GM23248 (cell line): ENCODE measurements around the gene THBS3. TPM values are rescaled to one million over a fixed set of nuclear protein-coding genes. Genes with fewer than 3 reads are reported as not detected.
"Not testable (repeated sequence)": the region's sequence is repeated elsewhere in the genome, so short reads cannot be mapped to it uniquely, and the experiment has no call there.

Experiments used
- DNase-seq: peaks from one replicate; pipeline ENCODE4 v3.0.0-alpha.2; 2015
- H2AFZ ChIP-seq: fragments of 200-600 bp; sonication (generic); 2 replicates; pipeline ENCODE4 v1.6.1; 2016; ENCODE audit warnings: antibody characterized with exemption
- H3F3A ChIP-seq: fragments of 200-600 bp; sonication (generic); 2 replicates; pipeline ENCODE4 v1.6.1; 2016; ENCODE audit warnings: mild to moderate bottlenecking, antibody characterized with exemption, mixed run types; ENCODE audit not compliant: insufficient read depth
- H3K27ac ChIP-seq: fragments of 200-600 bp; sonication (generic); 2 replicates; pipeline ENCODE4 v1.5.1; 2016; ENCODE audit warnings: mild to moderate bottlenecking
- H3K27me3 ChIP-seq: fragments of 200-600 bp; sonication (generic); replicated peaks from 2 replicates; pipeline ENCODE4 v1.6.1; 2016; ENCODE audit warnings: mild to moderate bottlenecking; ENCODE audit not compliant: insufficient read depth
- H3K36me3 ChIP-seq: fragments of 200-600 bp; sonication (generic); 2 replicates; pipeline ENCODE4 v1.6.1; 2016; ENCODE audit warnings: low read depth, mild to moderate bottlenecking
- H3K4me1 ChIP-seq: fragments of 200-600 bp; sonication (generic); 2 replicates; pipeline ENCODE4 v1.6.1; 2016; ENCODE audit warnings: mild to moderate bottlenecking; ENCODE audit not compliant: insufficient read depth
- H3K4me2 ChIP-seq: fragments of 200-600 bp; sonication (generic); one replicate; pipeline ENCODE4 v1.6.1; 2016; ENCODE audit warnings: mild to moderate bottlenecking; ENCODE audit not compliant: unreplicated experiment
- H3K4me3 ChIP-seq: fragments of 200-600 bp; sonication (generic); 2 replicates; pipeline ENCODE4 v1.5.1; 2016; ENCODE audit warnings: mild to moderate bottlenecking
- H3K79me2 ChIP-seq: fragments of 200-600 bp; sonication (generic); 2 replicates; pipeline ENCODE4 v1.6.1; 2016; ENCODE audit warnings: mild to moderate bottlenecking; ENCODE audit not compliant: insufficient read depth
- H3K9ac ChIP-seq: fragments of 200-600 bp; sonication (generic); 2 replicates; pipeline ENCODE4 v1.6.1; 2016; ENCODE audit warnings: mild to moderate bottlenecking
- H3K9me2 ChIP-seq: fragments of 200-600 bp; sonication (generic); 2 replicates; pipeline ENCODE4 v1.6.1; 2016; ENCODE audit warnings: mixed run types, mild to moderate bottlenecking, moderate library complexity; ENCODE audit not compliant: insufficient read depth
- H3K9me3 ChIP-seq: fragments of 200-600 bp; sonication (generic); one replicate; pipeline ENCODE4 v1.6.1; 2017; ENCODE audit warnings: low read depth
- H4K20me1 ChIP-seq: fragments of 200-600 bp; sonication (generic); 2 replicates; pipeline ENCODE4 v1.6.0; 2016; ENCODE audit not compliant: insufficient read depth
- EZH2 ChIP-seq: fragments of 200-600 bp; sonication (generic); IDR thresholded peaks from 2 replicates; pipeline ENCODE4 v1.6.1; 2018; ENCODE audit warnings: antibody characterized with exemption, mild to moderate bottlenecking; ENCODE audit not compliant: insufficient read depth, poor library complexity, severe bottlenecking
- EZH2phosphoT487 ChIP-seq: fragments of 200-600 bp; sonication (generic); IDR thresholded peaks from 2 replicates; pipeline ENCODE4 v1.6.1; 2018; ENCODE audit warnings: antibody characterized with exemption, moderate library complexity, mild to moderate bottlenecking, low read depth; ENCODE audit not compliant: insufficient read depth
- WGBS, 2 experiments: methylation state at CpG; one replicate each; pipeline ENCODE4 v1.1.6; 2015 to 2017; ENCODE audit warnings: low lambda C conversion rate in 2 of 2, low coverage in 1 of 2; ENCODE audit errors: missing lambda C conversion rate in 2 of 2; 5-methylcytosine and 5-hydroxymethylcytosine counted together
- in situ Hi-C: fragments of 300-500 bp; cut with MboI; formaldehyde crosslinking; loops from 2 replicates; pipeline ENCODE4 v1.15.0; 2020
- polyA plus RNA-seq: library from polyadenylated mRNA; unstranded; fragments of >200 nt; fragmentation: Nextera tagmentation; extraction: Ambion mirVana; gene quantifications from 2 replicates; pipeline ENCODE4 v1.2.1, GENCODE V29; 2016
- total RNA-seq: library from RNA; depleted of rRNA; stranded (reverse); fragments of >200 nt; shearing (Covaris generic); gene quantifications from 2 replicates; pipeline ENCODE4 v1.2.3, GENCODE V29; 2014

THBS3 gene
- total and polyA plus RNA-seq, 2 experiments from 2014 or later = 16.6 to 20.6 TPM

DNA sequence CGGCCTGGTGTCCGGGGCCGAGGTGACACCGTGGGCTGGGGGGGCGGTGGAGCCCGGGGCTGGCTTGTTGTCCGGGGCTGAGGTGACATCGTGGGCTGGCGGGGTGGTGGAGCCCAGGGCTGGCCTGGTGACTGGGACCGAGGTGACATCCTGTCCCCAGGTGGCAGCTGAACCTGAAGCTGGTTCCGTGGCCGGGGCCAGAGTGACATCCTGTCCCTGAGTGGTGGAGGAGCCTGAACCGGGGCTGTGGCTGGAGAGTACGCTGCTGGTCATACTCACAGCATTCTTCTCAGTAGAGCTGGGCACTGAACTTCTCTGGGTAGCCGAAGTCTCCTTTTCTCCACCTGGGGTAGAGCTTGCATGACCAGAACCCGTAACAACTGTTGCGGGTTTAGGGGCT lies 15.8 kb downstream of the THBS3 start:
- WGBS, 2 experiments = 89 to 90% methylated on average over 7 to 14 of the region's 17 CpGs
- Histone ChIP-seq H3K4me1 (peaks cover 16% of the 10 kb centered on the region), H3K9me3 (no peaks in the 10 kb centered on the region), H4K20me1 (no peaks in the 10 kb centered on the region), H3K4me3 (no peak overlapping the region), H3K79me2 (peaks cover 17% of the 10 kb centered on the region), H3K27me3 (no peaks in the 10 kb centered on the region), H3K36me3 (no peaks in the 10 kb centered on the region), H3K9me2 (no peaks in the 10 kb centered on the region), H2AFZ (no peak overlapping the region), H3F3A (no peaks in the 10 kb centered on the region; the same call in 1 of the 2 replicates), H3K27ac (no peak overlapping the region), H3K4me2 (no peak overlapping the region), H3K9ac (no peak overlapping the region)
- in situ Hi-C loops = no loop called here
- no peak for DNase-seq
- TF ChIP-seq EZH2phosphoT487 (no peak), EZH2 (no peak)

DNA sequence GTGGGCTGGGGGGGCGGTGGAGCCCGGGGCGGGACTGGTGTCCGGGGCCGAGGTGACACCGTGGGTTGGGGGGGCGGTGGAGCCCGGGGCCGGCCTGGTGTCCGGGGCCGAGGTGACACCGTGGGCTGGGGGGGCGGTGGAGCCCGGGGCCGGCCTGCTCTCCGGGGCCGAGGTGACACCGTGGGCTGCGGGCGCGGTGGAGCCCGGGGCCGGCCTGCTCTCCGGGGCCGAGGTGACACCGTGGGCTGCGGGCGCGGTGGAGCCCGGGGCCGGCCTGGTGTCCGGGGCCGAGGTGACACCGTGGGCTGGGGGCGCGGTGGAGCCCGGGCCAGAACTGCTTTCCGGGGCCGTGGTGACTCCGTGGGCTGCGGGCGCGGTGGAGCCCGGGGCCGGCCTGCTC lies 17.8 kb downstream of the THBS3 start:
- H3K27me3 ChIP-seq, H3K9me2 ChIP-seq, H3K4me1 ChIP-seq, H3K9me3 ChIP-seq, in situ Hi-C loops, H2AFZ ChIP-seq, H3K36me3 ChIP-seq, H3K27ac ChIP-seq, H4K20me1 ChIP-seq, H3F3A ChIP-seq, H3K9ac ChIP-seq, H3K4me3 ChIP-seq, H3K79me2 ChIP-seq, DNase-seq, H3K4me2 ChIP-seq: not testable (repeated sequence)
- 94% methylated on average over 27 of the region's 45 CpGs; no CpG with 5 or more reads in 1 of the 2 experiments for WGBS, 2 experiments

DNA sequence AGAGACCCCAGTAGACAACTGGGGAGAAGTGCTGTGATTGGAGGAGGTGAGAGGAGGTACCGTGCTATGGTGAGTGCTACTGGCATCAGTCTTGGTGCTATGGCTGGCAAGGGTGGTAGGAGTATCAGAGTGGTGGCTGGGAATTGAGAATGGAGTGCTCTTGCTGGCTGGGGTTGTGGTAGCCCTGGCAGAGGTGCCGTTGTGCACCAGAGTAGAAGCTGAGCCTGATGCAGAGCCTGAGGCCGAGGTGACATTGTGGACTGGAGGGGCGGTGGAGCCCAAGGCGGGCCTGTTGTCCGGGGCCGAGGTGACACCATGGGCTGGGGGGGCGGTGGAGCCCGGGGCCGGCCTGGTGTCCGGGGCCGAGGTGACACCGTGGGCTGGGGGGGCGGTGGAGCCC lies 19.4 kb downstream of the THBS3 start:
- DNase-seq = no peak
- H3F3A ChIP-seq = no peaks in the 10 kb centered on the region
- H2AFZ ChIP-seq = no peak overlapping the region
- 42 to 78% methylated on average over 4 to 14 of the region's 14 CpGs for WGBS, 2 experiments
- in situ Hi-C loops = no loop called here
- no peak overlapping the region for H3K4me2 ChIP-seq
- TF ChIP-seq EZH2phosphoT487 (no peak), EZH2 (no peak)
- H3K36me3 ChIP-seq = no peaks in the 10 kb centered on the region
- no peaks in the 10 kb centered on the region for H3K79me2 ChIP-seq
- no peak overlapping the region for H3K27ac ChIP-seq
- H3K4me1 ChIP-seq = no peaks in the 10 kb centered on the region
- no peak overlapping the region for H3K4me3 ChIP-seq
- H4K20me1 ChIP-seq = no peaks in the 10 kb centered on the region
- no peak overlapping the region for H3K9ac ChIP-seq
- no peaks in the 10 kb centered on the region for H3K27me3 ChIP-seq
- H3K9me2 ChIP-seq = no peaks in the 10 kb centered on the region
- no peaks in the 10 kb centered on the region for H3K9me3 ChIP-seq

DNA sequence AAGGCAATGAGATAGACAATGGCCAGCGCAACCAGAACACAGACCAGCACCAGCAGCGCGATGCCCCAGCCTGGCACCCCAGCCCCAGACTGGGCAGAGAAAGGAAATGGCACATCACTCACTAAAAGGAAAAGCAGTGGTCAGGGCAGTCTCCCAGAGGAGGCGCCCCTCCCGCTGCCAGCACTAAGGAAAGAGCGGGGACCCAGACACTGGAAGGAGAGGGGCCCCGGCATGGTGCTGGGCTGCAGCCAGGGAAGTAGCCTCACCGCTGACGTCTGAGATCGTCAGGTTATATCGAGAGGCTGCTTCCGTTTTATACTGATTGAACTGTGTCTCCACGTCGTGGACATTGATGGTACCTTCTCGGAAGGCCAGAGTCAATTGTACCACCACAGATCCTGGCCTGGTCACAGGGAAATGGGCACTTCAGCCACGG lies 20.2 kb downstream of the THBS3 start:
- Histone ChIP-seq H3K4me2 (no peak overlapping the region), H3K9me2 (no peaks in the 10 kb centered on the region), H3K27me3 (no peaks in the 10 kb centered on the region), H3K27ac (no peak overlapping the region), H3F3A (no peaks in the 10 kb centered on the region), H3K36me3 (no peaks in the 10 kb centered on the region), H3K4me3 (no peak overlapping the region), H2AFZ (no peak overlapping the region), H3K79me2 (no peaks in the 10 kb centered on the region), H3K9ac (no peak overlapping the region), H4K20me1 (no peaks in the 10 kb centered on the region), H3K4me1 (no peaks in the 10 kb centered on the region), H3K9me3 (no peaks in the 10 kb centered on the region)
- in situ Hi-C loops = no loop called here
- WGBS, 2 experiments = 66% methylated on average over 15 to 16 of the region's 16 CpGs
- DNase-seq = no peak
- TF ChIP-seq EZH2phosphoT487 = no peak
- no peak for TF ChIP-seq EZH2

DNA sequence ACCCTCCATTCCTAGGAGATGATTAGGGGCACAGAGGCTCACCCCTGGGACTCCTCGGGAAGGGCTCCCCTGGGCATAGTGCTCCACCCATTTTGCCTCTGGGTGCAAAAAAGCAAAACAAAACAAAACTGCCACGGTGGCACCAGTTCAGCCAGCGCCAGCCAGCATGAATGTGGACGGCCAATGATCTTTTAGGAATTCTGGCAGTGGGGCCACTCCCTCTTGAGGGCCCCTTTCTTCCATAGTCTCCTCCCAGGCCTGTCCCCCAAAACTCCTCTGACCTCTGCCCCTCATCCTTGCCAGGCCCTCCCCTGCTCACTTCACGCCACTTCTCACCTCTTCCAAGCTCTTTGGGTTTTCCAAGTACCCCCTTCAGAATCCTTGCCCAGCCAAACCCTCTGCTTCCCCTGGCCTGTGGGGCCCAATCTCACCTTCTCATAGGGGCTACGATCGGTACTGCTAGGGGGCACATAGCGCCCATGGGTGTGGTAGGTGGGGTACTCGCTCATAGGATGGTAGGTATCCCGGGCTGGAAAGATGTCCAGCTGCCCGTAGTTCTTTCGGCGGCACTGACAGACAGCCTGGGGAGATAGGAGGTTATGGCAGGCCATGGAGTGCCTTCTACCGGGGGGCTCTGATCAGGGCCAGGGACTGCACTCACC lies 20.8 kb downstream of the THBS3 start:
- Histone ChIP-seq H3K4me1 (no peaks in the 10 kb centered on the region), H3F3A (no peaks in the 10 kb centered on the region), H3K4me2 (no peak overlapping the region), H3K27me3 (no peaks in the 10 kb centered on the region), H4K20me1 (no peaks in the 10 kb centered on the region), H2AFZ (no peak overlapping the region), H3K79me2 (no peaks in the 10 kb centered on the region), H3K4me3 (no peak overlapping the region), H3K9ac (no peak overlapping the region), H3K27ac (no peak overlapping the region), H3K9me3 (no peaks in the 10 kb centered on the region), H3K9me2 (no peaks in the 10 kb centered on the region), H3K36me3 (no peaks in the 10 kb centered on the region)
- no peak for DNase-seq
- in situ Hi-C loops = no loop called here
- 64 to 65% methylated on average over 14 of the region's 14 CpGs for WGBS, 2 experiments
- TF ChIP-seq EZH2phosphoT487 = no peak
- no peak for TF ChIP-seq EZH2
